Coronary artery (tissue), 2 donors: ENCODE measurements around the gene ZNF511.
A peak's percentile ranks its signal among the peaks of the same experiment; 100 is the strongest.

Experiments used
- DNase-seq: peaks from one replicate; pipeline ENCODE4 v3.0.0-alpha.2; 2017; ENCODE audit warnings: low spot score
- H3K27ac ChIP-seq, 2 donors: fragments of 200-600 bp; sonication (generic); one replicate each; pipeline ENCODE4 v1.5.1; 2016 to 2019
- H3K4me3 ChIP-seq: fragments of 200-600 bp; sonication (generic); 2 replicates; pipeline ENCODE4 v1.5.1; 2016; ENCODE audit warnings: mild to moderate bottlenecking, moderate library complexity
- CTCF ChIP-seq: fragments of 200-600 bp; sonication (generic); IDR thresholded peaks from one replicate; pipeline ENCODE4 v1.5.1; 2019; ENCODE audit warnings: antibody characterized with exemption

ZNF511 gene

DNA sequence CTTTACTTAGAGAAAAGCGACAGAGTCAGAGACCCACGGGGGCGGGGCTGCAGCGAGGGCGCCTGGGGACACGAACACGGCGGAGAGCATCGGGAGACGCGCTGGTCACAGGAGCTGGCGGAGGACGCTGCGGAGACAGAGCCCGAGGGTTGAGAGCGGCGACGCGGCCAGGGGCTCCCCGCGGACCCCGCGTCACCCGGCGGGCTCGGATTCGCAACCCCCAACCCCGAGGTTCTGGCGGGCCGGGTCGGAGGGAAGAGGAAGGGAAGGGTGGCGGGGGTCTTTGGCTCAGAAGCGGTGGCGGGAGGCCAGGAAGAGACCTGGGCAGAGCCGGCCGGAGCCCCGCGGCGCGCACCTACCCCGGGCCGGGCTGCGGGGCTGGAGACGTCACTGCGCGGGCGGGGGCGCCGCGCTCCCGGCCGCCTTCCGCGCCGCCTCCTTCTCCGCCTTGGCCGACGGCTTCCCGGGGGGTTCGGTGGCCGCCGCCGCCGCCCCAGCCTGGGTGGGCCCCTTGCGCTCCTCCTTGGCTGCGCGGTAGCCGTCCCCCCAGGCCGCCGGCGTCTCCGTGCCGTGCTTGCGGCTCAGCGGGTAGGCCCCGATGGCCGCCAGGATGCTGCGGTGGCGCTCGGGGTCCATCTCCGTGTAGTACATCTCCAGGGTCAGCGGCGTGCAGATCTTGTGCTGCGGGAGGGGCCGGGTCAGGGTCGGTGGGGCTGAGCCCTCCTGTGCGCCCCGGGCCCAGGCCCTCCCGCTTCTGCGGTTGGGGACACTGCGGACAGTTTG is 16.9 kb downstream of the ZNF511 start:
- TF ChIP-seq CTCF, result no peak
- no peak for DNase-seq
- Histone ChIP-seq H3K27ac (no peak overlapping the region), H3K4me3 (peak overlapping the region; percentile 69)

- TF ChIP-seq CTCF, result no peak
- no peak for DNase-seq
- Histone ChIP-seq H3K27ac (no peak overlapping the region), H3K4me3 (peak overlapping the region; percentile 69)
Measured at GRCh38 chr10:133326223-133326551, 17.5 kb downstream of the ZNF511 start.

GRCh38 chr10:133326745-133327650 is 18.3 kb downstream of the ZNF511 start:
- TF ChIP-seq CTCF, result no peak
- no peak overlapping the region for H3K27ac ChIP-seq
- DNase-seq, result no peak
- H3K4me3 ChIP-seq, result no peak overlapping the region

GRCh38 chr10:133327651-133328357 is 19.1 kb downstream of the ZNF511 start:
- no peak overlapping the region for H3K27ac ChIP-seq
- DNase-seq, result no peak
- no peak overlapping the region for H3K4me3 ChIP-seq
- TF ChIP-seq CTCF, result no peak

DNA sequence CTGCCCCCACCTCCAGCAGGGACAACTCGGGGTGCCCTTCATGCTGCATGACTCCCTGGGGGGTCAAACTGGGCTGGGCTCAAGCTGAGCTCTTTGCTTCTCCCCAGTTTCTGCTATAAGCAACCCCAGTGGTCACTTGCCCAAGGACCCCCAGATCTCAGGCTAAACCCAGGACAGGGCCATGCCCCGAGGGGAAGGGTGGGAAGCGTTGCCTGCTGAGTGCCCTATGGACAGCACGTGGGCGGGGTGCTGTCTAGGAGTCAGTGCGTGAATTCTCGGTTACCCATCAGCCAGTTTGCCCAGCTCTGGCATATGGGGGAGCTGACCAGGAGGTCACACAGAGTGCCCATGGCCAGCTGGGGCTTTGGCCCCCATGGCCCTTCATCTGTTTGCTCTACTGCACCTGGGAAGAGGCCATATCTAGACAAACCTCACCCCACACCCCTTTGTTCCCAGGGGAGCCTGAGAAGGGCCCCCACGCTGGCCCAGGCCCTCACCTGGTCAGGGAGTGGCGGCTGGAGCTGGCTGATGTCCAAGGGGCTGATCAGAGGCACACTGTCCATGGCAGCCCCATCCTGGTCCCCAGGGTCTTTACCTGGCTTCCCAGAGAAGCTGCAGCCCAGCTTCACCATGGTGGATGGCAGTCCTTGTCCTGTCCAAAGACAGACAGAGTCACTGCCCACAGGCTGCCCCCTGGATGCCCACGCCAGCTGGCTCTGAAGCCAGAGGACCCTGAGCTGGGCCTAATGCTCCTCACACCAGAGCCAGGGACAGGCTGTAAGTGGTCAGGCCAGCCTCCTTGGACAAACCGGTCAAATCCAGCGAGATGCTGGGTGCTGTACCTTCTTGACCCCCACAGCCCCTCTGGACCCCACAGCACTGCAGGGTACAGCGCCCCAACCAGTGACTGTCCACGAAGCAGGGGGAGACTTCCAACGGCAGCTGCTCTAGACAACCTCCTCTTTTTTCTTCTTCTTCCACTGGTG is 19.9 kb downstream of the ZNF511 start:
- no peak for TF ChIP-seq CTCF
- Histone ChIP-seq H3K27ac (no peak overlapping the region), H3K4me3 (no peak overlapping the region)
- no peak for DNase-seq
